Mammary epithelial cell (primary cell): ENCODE results near the gene PARPBP.

Source experiments
- CTCF ChIP-seq, 2 donors: IDR thresholded peaks in 1 of 2; conservative IDR thresholded peaks in 1 of 2; 2 replicates each; pipeline ENCODE4 v1.5.1; 2011 to 2012; ENCODE audit warnings: inconsistent platforms in 2 of 2, low read length in 2 of 2, mild to moderate bottlenecking in 2 of 2, control low read depth in 1 of 2, low read depth in 1 of 2; ENCODE audit not compliant: insufficient read depth in 1 of 2; ENCODE audit errors: extremely low read depth in 1 of 2
- EZH2 ChIP-seq: IDR thresholded peaks from 2 replicates; pipeline ENCODE4 v1.6.1; 2012; ENCODE audit warnings: low read length, inconsistent platforms, borderline replicate concordance

DNA sequence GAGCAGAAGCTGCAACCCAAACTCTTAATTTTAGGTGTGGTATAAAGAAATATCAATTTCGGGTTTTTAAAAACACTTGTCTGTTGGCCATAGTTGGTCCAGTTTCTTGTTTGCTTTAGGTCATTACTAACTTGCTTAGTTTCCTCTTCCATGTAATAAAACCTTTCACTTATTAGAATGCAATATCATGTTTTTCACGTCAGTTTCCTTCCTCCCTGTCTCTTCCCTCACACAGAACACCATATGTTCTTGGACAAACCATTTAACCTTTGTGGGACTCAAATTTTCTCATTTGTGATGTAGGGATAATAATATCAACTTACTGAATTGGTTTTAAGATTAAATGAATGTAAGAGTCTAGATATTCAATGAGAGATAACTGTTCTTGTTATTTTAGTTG lies 54.8 kb downstream of the PARPBP start:
- TF ChIP-seq CTCF (conservative IDR thresholded peaks at IDR 0.05 in 1 of 2, IDR thresholded peaks at IDR 0.05 in 1 of 2; ENCODE audit: extremely low read depth in 1 of 2, insufficient read depth in 1 of 2, low read depth in 1 of 2, low read length in 2 of 2) (no peak), EZH2 (no peak)
